ES-I3 (cell line): ENCODE measurements around the gene EP400.

ENCODE experiments used
- H3K36me3 ChIP-seq: 2 replicates; pipeline ENCODE4 v1.6.1; 2013; ENCODE audit warnings: mild to moderate bottlenecking, low read length, control low read depth, moderate library complexity; ENCODE audit not compliant: insufficient read depth
- H3K4me1 ChIP-seq: 2 replicates; pipeline ENCODE4 v1.6.1; 2013; ENCODE audit warnings: mild to moderate bottlenecking, control low read depth, low read length; ENCODE audit not compliant: insufficient read depth
- H3K9ac ChIP-seq: 2 replicates; pipeline ENCODE4 v1.6.1; 2013; ENCODE audit warnings: low read depth, mild to moderate bottlenecking, low read length, moderate library complexity
- H3K9me3 ChIP-seq: 2 replicates; pipeline ENCODE4 v1.6.1; 2013; ENCODE audit warnings: mild to moderate bottlenecking, low read length, moderate library complexity; ENCODE audit not compliant: control insufficient read depth, insufficient read depth

The EP400 gene

GRCh38 chr12:132061641-132062430, 112.1 kb downstream of the EP400 start:
- no peaks in the 10 kb centered on the region; the same call in 1 of the 2 replicates for H3K9me3 ChIP-seq
- H3K4me1 ChIP-seq = no peaks in the 10 kb centered on the region
- peaks cover 29% of the 10 kb centered on the region for H3K36me3 ChIP-seq
- H3K9ac ChIP-seq = no peak overlapping the region

- H3K36me3 ChIP-seq = peaks cover 28% of the 10 kb centered on the region
- H3K4me1 ChIP-seq = no peaks in the 10 kb centered on the region
- H3K9ac ChIP-seq = no peak overlapping the region
- H3K9me3 ChIP-seq = no peaks in the 10 kb centered on the region; the same call in 1 of the 2 replicates
Measured at GRCh38 chr12:132062481-132062880, 112.7 kb downstream of the EP400 start.

- no peak overlapping the region for H3K9ac ChIP-seq
- no peaks in the 10 kb centered on the region for H3K4me1 ChIP-seq
- no peaks in the 10 kb centered on the region; the same call in 1 of the 2 replicates for H3K9me3 ChIP-seq
- H3K36me3 ChIP-seq = peaks cover 33% of the 10 kb centered on the region
Measured at GRCh38 chr12:132063491-132063890, 113.7 kb downstream of the EP400 start.

- no peaks in the 10 kb centered on the region for H3K4me1 ChIP-seq
Measured at GRCh38 chr12:132064631-132065030, 114.9 kb downstream of the EP400 start.

GRCh38 chr12:132065203-132065602, 115.5 kb downstream of the EP400 start:
- no peak overlapping the region for H3K9ac ChIP-seq
- no peaks in the 10 kb centered on the region for H3K4me1 ChIP-seq
- H3K36me3 ChIP-seq = peaks cover 33% of the 10 kb centered on the region
- H3K9me3 ChIP-seq = no peaks in the 10 kb centered on the region; the same call in 1 of the 2 replicates

More at GRCh38 chr12:132064631-132065030, 114.9 kb downstream of the EP400 start:
- H3K36me3 ChIP-seq = peaks cover 33% of the 10 kb centered on the region
- no peak overlapping the region for H3K9ac ChIP-seq
- H3K9me3 ChIP-seq = no peaks in the 10 kb centered on the region; the same call in 1 of the 2 replicates

GRCh38 chr12:132065609-132066344, 116.0 kb downstream of the EP400 start:
- Histone ChIP-seq H3K9ac (no peak overlapping the region), H3K36me3 (peaks cover 32% of the 10 kb centered on the region), H3K9me3 (no peaks in the 10 kb centered on the region; the same call in 1 of the 2 replicates), H3K4me1 (no peaks in the 10 kb centered on the region)

- no peaks in the 10 kb centered on the region; the same call in 1 of the 2 replicates for H3K9me3 ChIP-seq
- H3K36me3 ChIP-seq = peaks cover 30% of the 10 kb centered on the region
- no peak overlapping the region for H3K9ac ChIP-seq
- H3K4me1 ChIP-seq = no peaks in the 10 kb centered on the region
Measured at GRCh38 chr12:132066345-132066685, 116.6 kb downstream of the EP400 start.

- Histone ChIP-seq H3K4me1 (no peaks in the 10 kb centered on the region), H3K9me3 (no peaks in the 10 kb centered on the region; the same call in 1 of the 2 replicates), H3K36me3 (peaks cover 25% of the 10 kb centered on the region), H3K9ac (no peak overlapping the region)
Measured at GRCh38 chr12:132066749-132067148, 117.0 kb downstream of the EP400 start.

- Histone ChIP-seq H3K9ac (no peak overlapping the region), H3K4me1 (no peaks in the 10 kb centered on the region), H3K9me3 (no peaks in the 10 kb centered on the region; the same call in 1 of the 2 replicates), H3K36me3 (peaks cover 24% of the 10 kb centered on the region)
Measured at GRCh38 chr12:132067182-132067581, 117.4 kb downstream of the EP400 start.

GRCh38 chr12:132068250-132068649, 118.5 kb downstream of the EP400 start:
- no peaks in the 10 kb centered on the region; the same call in 1 of the 2 replicates for H3K9me3 ChIP-seq
- H3K9ac ChIP-seq = no peak overlapping the region
- H3K36me3 ChIP-seq = peaks cover 18% of the 10 kb centered on the region
- H3K4me1 ChIP-seq = no peaks in the 10 kb centered on the region

- Histone ChIP-seq H3K4me1 (no peaks in the 10 kb centered on the region), H3K36me3 (peaks cover 15% of the 10 kb centered on the region), H3K9ac (no peak overlapping the region), H3K9me3 (no peaks in the 10 kb centered on the region; the same call in 1 of the 2 replicates)
Measured at GRCh38 chr12:132069336-132069985, 119.7 kb downstream of the EP400 start.

GRCh38 chr12:132070298-132070697, 120.6 kb downstream of the EP400 start:
- peaks cover 15% of the 10 kb centered on the region for H3K36me3 ChIP-seq
- H3K4me1 ChIP-seq = no peaks in the 10 kb centered on the region
- no peaks in the 10 kb centered on the region; the same call in 1 of the 2 replicates for H3K9me3 ChIP-seq
- no peak overlapping the region for H3K9ac ChIP-seq

- Histone ChIP-seq H3K9ac (no peak overlapping the region), H3K4me1 (no peaks in the 10 kb centered on the region), H3K36me3 (peaks cover 22% of the 10 kb centered on the region), H3K9me3 (no peaks in the 10 kb centered on the region)
Measured at GRCh38 chr12:132071040-132071810, 121.5 kb downstream of the EP400 start.
